Measurements from ENCODE around the gene PLD1.
"Not testable (repeated sequence)": the region's sequence is repeated elsewhere in the genome, so short reads cannot be mapped to it uniquely, and the experiment has no call there.

The PLD1 gene

GRCh38 chr3:171606151-171606751 is 204.0 kb downstream of the PLD1 start:
- DNase-seq: no peak

GRCh38 chr3:171604370-171604769 is 205.9 kb downstream of the PLD1 start:
- DNase-seq: no peak

GRCh38 chr3:171602072-171602471 is 208.2 kb downstream of the PLD1 start:
- DNase-seq: no peak

GRCh38 chr3:171600030-171600429 is 210.3 kb downstream of the PLD1 start:
- no peak for DNase-seq

- DNase-seq: no peak
Measured at GRCh38 chr3:171598990-171599389, 211.3 kb downstream of the PLD1 start.

- no peak for DNase-seq
Measured at GRCh38 chr3:171592786-171593185, 217.5 kb downstream of the PLD1 start.

- no peak for DNase-seq
Measured at GRCh38 chr3:171591070-171591469, 219.2 kb downstream of the PLD1 start.

GRCh38 chr3:171586274-171586673 is 224.0 kb downstream of the PLD1 start:
- DNase-seq: no peak

- DNase-seq: no peak
Measured at GRCh38 chr3:171585039-171585438, 225.2 kb downstream of the PLD1 start.

- DNase-seq: no peak
Measured at GRCh38 chr3:171584100-171584499, 226.2 kb downstream of the PLD1 start.

- no peak for DNase-seq
Measured at GRCh38 chr3:171574556-171575240, 235.6 kb downstream of the PLD1 start.

- DNase-seq: no peak
Measured at GRCh38 chr3:171569571-171570132, 240.6 kb downstream of the PLD1 start.

- DNase-seq: no peak
Measured at GRCh38 chr3:171568766-171569165, 241.5 kb downstream of the PLD1 start.

GRCh38 chr3:171566803-171567422 is 243.4 kb downstream of the PLD1 start:
- peak in 1 of 2 donors; percentile 14 for DNase-seq

GRCh38 chr3:171565481-171566058 is 244.7 kb downstream of the PLD1 start:
- DNase-seq: no peak

- DNase-seq: no peak
Measured at GRCh38 chr3:171564748-171565480, 245.4 kb downstream of the PLD1 start.

- no peak for DNase-seq
Measured at GRCh38 chr3:171563298-171563697, 247.0 kb downstream of the PLD1 start.

GRCh38 chr3:171562459-171562858 is 247.8 kb downstream of the PLD1 start:
- DNase-seq: not testable (repeated sequence)

GRCh38 chr3:171561596-171562323 is 248.5 kb downstream of the PLD1 start:
- no peak for DNase-seq

- no peak for DNase-seq
Measured at GRCh38 chr3:171559586-171559985, 250.7 kb downstream of the PLD1 start.

GRCh38 chr3:171558188-171558696 is 252.0 kb downstream of the PLD1 start:
- no peak for DNase-seq

GRCh38 chr3:171557173-171557572 is 253.1 kb downstream of the PLD1 start:
- DNase-seq: no peak

All from activated CD4-positive, alpha-beta T cell treated with anti-CD3 and anti-CD28 coated beads for 4 hours (primary cell).